M059J (cell line): ENCODE data around the gene DHRS9. TPM values are rescaled to one million over a fixed set of nuclear protein-coding genes. Genes with fewer than 3 reads are reported as not detected.
"Not testable (repeated sequence)": the region's sequence is repeated elsewhere in the genome, so short reads cannot be mapped to it uniquely, and the experiment has no call there.

ENCODE experiments used
- DNase-seq: peaks from one replicate; pipeline ENCODE4 v3.0.0-alpha.2; 2012; ENCODE audit warnings: low read depth
- total RNA-seq: library from RNA; depleted of rRNA; stranded (reverse); fragments of >200 nt; shearing (Covaris generic); gene quantifications from 2 replicates; pipeline ENCODE4 v1.2.3, GENCODE V29; 2014; rRNA removed

The DHRS9 gene
- not detected in 2 replicates for total RNA-seq

GRCh38 chr2:169069341-169069740, at the start of gene DHRS9:
TSS of gene DHRS9 (plus strand) at chr2:169069563. CDS start at chr2:169081582, 12,019 bp downstream.
- peak; percentile 87 for DNase-seq

GRCh38 chr2:169023161-169023560, 46.2 kb upstream of the DHRS9 start:
- no peak for DNase-seq

- no peak for DNase-seq
These were observed 43.3 kb upstream of the DHRS9 start for GRCh38 chr2:169026056-169026455.

GRCh38 chr2:169027234-169027633, 42.1 kb upstream of the DHRS9 start:
- no peak for DNase-seq

GRCh38 chr2:169029341-169029740, 40.0 kb upstream of the DHRS9 start:
- no peak for DNase-seq

- DNase-seq: no peak
These were observed 38.2 kb upstream of the DHRS9 start, which contains the start of gene ABCB11 for GRCh38 chr2:169031202-169031601. TSS of gene ABCB11 (minus strand) at chr2:169031324. CDS start at chr2:169018125, 13,199 bp downstream.

GRCh38 chr2:169034256-169034655, 35.1 kb upstream of the DHRS9 start:
- DNase-seq: peak; percentile 39

GRCh38 chr2:169034984-169035544, 34.3 kb upstream of the DHRS9 start:
- DNase-seq: no peak

GRCh38 chr2:169035887-169036286, 33.5 kb upstream of the DHRS9 start:
- no peak for DNase-seq

GRCh38 chr2:169036736-169037440, 32.5 kb upstream of the DHRS9 start:
- no peak for DNase-seq

GRCh38 chr2:169038338-169038757, 31.0 kb upstream of the DHRS9 start:
- DNase-seq: peak; percentile 66

- no peak for DNase-seq
These were observed 29.7 kb upstream of the DHRS9 start for GRCh38 chr2:169039702-169040101.

GRCh38 chr2:169041594-169041993, 27.8 kb upstream of the DHRS9 start:
- DNase-seq: no peak

- no peak for DNase-seq
These were observed 26.5 kb upstream of the DHRS9 start for GRCh38 chr2:169042856-169043255.

GRCh38 chr2:169046440-169047151, 22.8 kb upstream of the DHRS9 start:
- peak; percentile 42 for DNase-seq

GRCh38 chr2:169047256-169048250, 21.8 kb upstream of the DHRS9 start:
- no peak for DNase-seq

GRCh38 chr2:169049142-169049541, 20.2 kb upstream of the DHRS9 start:
- DNase-seq: no peak

GRCh38 chr2:169050476-169051240, 18.7 kb upstream of the DHRS9 start:
- peak; percentile 57 for DNase-seq

- DNase-seq: not testable (repeated sequence)
These were observed 14.8 kb upstream of the DHRS9 start for GRCh38 chr2:169054575-169054974.

GRCh38 chr2:169064199-169064598, 5.2 kb upstream of the DHRS9 start:
- not testable (repeated sequence) for DNase-seq

GRCh38 chr2:169065422-169065821, 3.9 kb upstream of the DHRS9 start:
- DNase-seq: no peak
